HCEC 1CT (cell line): Measurements from ENCODE around the gene RAB35.

Source experiments
- DNase-seq: peaks from one replicate; pipeline ENCODE4 v3.0.0-alpha.2; 2017

The RAB35 gene

DNA sequence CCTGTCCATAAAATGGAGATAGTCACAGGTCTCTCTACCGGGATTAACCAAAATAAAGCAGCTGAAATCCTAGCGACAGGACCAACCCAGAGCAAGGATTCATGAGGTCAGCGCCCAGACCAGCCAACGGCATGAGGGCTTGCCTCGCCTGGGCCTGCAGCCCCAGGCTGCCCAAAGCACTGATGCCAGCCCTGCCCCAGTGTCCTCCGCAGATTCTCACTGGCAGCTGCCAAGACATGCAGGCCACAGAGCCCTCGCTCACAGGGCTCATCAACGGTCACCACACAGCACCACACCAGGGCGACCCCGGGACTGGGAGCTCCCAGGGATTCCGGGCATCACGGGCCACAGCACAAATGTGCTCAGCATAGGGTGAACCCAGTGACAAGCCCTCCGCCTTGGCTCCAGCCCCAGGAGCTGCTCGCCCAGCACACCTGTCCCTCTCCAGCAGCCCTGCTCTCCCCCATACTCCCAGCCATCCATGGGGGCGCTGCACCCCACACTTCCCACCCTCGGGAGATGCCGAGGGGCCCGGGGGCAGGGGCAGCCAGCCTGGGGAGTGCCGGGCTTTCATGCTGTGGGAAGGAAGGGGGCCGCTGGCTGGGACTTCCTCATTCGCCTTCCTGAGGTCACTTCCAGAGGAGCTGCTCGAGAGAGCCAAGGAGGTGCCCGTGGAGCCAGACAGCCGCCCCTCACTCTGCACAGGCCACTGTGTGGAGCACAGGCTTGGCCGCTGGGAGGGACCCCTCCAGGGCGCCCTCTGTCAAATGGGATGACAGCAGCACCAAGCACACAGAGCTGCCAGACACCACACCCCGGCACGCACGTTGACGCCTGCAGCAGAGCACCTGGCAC is 14.1 kb downstream of the RAB35 start:
- DNase-seq, result no peak

DNA sequence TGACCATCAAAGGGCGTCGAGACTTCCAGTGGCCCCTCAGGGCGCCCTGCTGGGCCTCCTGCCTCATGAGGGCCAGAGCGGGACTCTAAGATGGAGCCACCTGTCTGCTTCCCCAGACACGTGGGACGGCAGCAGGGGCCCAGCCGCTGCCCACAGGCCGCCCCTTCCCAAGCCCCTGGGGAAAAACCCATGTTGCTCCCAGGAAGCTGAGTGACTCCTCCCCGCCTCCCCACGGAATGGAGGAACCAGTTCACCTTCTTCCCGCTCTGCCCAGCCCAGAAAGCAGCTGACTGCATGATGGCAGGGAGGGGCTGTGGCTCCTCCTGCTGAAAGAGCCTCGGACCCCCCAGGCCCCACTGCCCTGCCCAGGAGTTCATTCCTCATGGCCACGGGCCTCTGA is 14.9 kb downstream of the RAB35 start:
- DNase-seq, result no peak

DNA sequence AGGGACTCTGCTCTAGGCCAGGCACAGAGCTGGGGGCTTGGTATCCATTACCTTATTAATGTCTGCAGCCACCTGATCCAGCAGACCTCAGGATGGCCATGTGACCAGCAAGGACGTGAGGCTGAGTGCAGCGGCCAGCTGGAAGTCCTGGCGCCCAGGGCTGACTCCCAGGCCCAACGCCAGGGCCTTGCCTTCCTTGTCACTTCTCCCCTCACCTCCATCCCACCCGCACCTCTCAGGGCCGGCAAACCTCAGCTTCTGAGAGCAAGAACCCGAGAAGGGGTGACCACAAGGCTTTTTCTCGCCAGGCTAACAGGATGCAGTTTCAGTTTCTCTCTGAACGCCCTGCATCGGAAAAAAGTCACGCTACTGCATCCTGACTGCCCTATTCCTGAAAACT is 15.4 kb downstream of the RAB35 start:
- no peak for DNase-seq

DNA sequence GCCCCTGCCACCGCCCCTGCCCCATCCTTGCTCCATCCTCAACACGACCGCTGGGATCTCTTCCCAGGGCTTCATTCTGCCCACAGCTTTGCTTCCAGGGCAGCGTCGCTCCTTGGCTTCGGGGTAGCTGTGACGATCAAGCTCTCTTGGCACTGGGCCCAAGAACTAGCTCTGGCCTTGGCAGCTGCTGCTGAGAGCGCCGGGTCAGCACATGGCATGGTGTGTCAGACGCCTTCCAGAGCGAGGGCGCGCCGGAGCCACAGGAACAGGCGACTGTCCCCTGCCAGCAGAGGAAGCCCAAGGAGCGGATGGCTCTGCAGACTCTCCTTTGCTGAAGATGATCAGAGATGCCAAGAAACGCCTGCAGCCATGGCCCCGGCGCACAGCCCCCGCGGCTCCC is 15.9 kb downstream of the RAB35 start:
- DNase-seq, result no peak

DNA sequence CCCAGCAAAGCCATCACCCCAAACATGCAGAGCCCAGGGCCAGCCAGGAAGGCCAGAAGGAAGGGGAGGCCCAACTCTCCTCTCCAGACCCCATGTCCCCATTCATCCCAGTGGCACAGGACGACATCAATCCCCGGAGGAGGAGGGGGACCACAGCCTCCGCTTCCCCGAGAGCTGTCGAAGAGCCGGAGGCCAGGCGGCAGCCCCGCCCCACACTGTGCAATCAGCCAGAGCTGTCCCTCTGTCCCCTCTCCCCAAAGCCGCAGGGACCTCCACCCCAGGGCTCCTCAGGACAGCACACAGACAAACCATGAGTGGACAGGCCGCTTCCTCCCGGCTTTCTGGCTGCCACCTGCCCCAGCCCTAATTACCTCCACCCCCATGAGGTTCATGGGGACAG is 16.8 kb downstream of the RAB35 start:
- DNase-seq, result no peak

DNA sequence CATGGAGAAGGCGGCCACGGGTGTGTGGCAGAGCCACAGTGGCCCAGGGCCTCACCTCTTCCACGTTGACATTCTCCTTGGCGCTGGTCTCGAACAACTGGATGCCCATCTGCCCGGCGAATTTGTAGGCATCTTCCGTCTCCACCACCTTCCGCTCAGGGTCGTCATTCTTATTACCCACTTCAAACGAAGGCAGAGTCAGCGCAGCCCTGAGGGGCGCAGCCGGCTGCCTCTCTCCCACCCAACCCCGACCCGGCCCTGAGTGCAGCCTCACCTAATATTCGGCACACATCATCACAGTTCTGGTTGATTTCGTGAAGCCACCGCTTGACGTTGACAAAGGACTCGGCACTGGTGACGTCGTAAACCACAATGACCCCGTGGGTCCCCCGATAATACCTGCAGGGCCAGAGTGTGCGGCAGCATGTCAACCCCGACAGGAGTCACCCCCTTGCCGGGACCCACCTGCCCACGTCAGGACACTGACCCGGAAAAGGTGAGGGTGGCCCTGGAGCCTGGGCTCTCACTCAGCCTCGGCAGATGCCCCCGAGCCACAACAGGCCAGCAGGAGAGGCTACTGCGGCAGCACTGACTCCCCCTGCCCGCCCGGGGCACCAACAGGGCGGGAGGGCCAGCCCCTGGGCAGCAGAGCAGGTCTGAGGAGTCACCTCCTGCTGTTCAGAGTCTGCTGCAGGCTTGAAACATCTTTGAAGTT is 17.6 kb downstream of the RAB35 start:
- DNase-seq, result no peak

DNA sequence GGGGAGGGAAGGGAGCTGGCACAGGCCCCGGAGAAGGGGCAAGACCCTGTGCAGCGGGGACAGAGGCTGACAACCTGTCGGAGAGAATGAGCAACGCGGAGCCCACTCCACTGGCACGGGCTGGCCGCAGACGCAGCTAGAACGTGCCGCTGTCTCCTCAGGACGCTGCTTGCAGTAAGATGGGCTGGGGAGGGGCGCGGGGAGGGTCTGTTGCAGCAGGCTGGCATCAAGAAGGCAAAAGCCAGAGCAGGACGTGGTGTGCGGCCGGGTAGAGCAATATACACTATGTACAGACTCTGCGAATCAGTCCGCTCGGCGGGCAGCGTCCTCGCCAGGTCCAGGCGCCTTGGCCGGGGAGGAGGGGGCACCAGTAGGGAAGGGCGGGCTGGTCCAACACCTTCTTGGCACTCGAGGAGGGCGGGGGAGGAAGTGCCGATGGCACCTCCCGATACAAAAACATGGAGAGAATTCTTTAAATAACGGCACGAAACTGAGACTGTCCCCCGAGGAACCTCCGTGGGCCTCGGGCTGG is 19.8 kb downstream of the RAB35 start:
- no peak for DNase-seq

DNA sequence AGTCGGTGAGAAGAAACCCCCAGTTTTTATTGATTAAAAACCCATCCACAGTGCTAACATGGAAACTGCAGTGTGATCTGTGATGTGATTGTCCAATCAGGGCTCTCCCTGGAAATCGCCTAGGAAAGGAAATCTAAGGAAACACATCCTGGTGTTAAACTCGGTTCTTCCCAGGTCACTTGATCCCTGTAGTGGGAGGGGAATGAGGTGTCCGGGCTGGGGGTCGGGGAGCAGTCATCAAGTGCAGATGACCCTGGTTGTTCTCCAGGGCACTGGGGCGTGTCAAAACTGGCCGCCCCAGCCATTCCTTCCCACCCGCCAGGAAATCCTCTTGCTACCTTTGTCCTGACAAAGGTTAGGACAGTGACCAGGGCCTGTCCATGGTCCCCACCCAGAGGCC is 20.8 kb downstream of the RAB35 start:
- DNase-seq, result no peak

DNA sequence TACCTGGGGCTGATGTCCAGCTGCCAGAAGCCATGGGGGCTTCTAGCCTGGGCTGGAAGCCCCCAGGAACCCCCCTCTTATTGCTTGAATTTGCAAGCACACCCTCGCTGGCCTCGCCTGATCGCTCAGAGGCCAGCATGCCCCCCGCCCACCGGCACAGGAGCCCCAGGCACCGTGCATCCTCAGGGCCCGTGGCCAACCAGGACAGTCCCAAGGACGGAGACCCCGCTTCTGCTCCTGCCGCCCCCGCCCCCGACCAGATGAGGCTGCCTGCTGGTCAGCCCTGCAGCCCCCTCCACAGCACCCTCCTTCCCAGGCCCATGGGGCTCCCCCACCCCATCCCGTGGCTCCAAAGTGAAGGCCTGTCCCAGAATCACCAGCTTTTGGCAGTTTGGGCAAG is 21.2 kb downstream of the RAB35 start:
- no peak for DNase-seq

DNA sequence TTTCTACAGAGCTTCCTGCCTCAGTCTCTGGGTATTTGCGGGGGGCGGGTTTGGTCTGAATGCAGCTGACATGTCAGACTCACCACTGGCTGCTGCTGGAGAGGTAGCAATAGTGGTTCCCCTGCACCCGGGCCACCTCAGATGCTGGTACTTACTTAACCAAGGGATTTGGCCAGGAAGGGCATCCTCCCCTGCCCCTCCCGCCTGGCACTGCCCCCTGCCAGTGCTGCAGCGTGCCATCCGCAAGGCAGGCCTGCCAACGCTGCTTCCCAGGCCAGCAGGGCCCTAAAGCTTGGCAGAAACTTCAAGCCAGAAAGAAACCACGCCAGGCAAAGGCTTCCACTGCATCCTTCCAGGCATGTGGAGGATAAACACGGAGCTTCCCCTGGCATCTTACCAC is 22.1 kb downstream of the RAB35 start:
- DNase-seq, result no peak

DNA sequence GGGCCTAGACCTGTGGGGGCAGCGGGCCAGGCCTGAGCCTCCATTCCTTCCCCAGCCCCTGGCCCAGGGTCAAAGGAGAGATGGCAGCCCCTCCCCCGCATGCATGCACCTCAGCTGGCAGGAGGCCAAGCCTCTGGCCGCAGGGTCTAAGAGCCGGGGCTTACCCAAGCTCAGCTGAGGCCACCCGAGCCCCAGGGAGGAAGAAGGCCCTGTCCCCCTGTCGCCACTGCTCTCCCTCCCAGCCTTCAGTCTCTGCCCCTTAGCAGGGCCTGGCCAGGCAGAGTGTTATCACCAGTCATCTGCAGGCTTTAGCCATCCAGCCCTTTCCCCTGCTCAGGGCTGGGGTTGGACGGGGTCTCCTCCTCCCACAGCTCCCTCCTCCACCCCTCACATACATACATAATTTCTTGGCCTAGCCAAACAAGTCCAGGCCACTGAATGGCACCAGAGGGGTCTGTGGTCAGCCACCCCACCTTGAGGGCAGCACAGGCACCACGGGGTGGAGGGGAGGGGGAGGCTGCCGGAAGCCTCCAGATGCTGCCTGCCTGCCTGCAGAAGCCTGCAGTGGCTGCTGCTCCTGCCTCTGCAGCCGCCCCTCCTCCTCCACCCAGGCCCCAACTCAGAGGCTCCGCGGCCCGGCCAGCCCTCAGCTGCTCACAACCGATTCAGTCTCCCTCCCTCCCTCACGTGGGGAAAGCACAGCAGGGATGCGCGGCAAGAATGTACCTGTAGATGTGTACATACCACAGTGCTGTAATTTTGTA is 22.8 kb downstream of the RAB35 start:
- DNase-seq, result no peak

DNA sequence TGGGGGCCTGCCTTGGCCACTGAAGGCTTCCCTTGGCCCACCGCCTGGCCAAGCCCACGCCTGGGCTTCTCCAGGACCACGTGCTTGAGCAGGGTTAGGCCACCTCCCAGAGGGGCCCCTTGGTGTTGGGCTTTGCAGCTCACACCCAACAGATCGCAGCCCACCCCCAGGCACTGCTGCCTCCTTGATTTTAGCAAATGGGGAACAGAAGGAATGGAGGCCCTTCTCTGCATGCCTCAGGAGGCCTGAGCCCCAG is 23.3 kb downstream of the RAB35 start:
- DNase-seq, result no peak

DNA sequence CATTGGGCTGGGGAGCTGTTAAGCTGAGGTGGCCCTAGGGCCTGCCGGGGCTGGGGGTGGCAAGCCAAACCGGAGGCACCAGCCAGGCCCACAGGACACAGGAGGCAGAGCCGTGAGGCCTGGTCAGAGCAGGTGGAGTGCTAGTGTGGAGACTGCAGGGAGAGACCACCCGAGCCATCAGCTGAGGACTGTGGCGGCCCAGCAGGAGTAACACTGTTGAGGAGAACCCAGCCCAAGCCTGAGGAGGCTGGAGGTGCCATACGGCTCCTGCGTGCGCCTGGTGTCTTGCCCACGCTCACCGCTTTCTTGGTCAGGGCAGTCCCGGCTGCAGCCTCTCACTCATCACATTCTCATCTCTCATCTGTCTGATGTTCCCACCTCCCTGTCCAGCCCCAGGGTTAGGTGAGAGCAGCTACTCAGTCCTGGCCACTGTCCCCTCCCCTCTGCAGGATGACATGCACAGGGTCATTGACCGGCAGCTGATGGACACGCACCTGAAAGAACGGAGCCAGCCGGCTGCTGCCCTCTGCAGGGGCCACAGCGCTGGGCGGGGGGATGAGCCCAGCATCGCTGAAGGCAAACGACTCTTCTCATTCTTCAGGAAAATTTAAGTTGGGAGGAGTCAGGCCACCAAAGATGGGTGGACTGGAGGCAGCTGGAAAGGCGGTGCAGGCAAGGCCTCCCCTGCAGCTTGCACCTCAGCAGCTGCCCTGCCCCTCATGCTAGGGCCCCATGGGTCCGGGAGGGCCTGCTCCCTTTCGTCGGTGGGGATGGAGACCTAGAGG is 23.8 kb downstream of the RAB35 start:
- no peak for DNase-seq

DNA sequence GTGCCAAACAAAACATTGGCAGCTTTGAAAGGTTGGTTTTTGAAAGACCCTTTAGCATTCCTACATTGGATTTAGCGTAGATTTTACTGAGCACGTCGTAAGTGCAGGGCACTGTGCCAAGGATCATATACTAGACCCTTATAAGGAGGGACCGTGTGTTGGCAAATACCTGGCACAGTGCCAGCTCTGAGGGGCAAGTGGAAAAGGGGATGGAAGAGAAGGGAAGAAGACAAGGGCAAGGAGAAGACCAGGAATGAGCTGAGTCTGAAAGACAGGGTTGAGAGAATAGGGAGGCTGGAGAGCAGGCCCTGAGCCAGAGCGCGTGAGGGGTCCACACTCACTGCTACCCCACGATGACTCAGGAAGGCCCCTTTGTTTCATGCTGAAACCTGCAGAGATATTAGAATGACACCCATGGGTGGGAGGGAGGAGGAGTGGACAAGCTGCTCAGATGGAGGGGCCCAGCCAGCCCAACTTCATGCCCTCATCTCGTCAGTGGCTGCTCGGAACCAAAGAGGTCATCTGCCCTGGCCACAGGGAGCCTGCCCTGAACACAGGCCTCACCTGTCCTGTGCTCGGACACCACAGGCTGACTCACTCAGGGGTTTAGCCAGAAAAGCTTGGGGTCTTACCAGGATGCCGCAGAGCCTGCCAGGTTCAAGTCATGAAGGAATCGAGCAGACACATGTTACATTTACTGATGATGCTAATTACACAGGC is 25.0 kb downstream of the RAB35 start:
- no peak for DNase-seq

DNA sequence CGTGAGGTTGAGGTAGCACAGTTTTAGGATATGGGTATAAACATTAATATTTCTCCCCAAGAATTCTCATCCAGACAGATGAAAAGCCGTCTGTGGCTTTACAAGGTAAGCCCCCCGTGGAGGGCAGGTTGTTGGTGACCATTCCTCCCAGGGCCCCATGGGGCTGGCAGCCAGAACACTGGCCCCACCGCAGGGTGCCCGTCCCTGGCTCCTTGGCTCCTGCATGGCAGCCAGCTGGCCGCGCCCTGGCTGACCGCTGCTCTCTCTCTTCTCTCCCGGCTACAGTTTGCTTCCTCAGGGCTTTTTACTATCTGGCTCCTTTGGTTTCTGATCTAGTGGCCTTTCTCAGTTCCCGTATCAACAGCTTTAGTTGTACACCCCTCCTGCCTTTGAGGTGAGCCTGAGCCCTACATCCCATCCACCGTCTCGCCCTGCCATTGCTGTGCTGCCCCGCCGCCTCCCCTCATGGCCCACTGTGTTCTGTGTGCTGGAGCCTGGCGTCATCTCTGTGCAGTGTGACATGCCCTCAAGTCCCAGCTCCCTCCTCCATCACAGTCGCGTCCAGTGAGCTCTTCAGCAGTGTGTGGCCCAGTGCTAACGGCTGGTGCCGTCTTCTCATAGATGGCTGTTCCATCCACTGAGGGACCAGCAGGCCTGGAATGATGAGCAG is 25.8 kb downstream of the RAB35 start:
- DNase-seq, result no peak

DNA sequence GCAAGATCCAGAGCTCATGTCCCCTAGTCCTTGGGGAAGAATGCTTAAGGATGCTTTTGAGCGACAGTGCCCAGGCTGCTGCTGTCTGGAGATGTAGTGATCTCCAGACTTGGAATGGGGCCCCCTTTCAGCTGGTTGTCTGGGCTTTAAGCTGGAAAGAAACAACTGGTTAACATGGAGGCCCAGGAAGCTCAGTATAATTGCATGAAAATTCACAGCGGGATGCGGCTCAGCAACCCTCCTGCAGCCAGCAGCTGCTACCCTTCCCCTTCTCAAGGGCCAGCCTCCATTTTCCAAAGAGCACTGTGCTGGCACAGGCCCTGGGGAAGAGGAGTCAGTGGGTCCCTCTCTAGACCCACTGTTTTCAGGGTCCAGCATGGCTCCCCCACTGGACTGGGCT is 26.3 kb downstream of the RAB35 start:
- no peak for DNase-seq

DNA sequence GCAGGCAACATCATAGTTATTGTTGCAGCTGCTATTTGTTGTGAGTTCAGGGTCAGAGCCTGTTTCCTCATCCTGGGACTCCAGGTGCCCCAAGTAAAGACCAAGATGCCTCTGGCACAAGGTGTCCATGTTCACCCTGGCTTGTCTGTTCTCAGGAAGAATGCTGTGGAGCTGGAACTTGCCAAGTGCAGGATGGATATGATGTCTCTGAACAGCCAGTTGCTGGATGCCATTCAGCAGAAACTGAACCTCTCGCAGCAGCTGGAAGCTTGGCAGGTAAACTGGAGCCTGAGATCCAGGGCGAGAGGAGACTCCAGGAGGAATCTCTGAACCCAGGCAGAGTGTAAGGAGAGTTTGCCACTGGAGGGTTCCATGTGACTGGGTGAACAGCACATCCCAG is 26.8 kb downstream of the RAB35 start:
- no peak for DNase-seq

DNA sequence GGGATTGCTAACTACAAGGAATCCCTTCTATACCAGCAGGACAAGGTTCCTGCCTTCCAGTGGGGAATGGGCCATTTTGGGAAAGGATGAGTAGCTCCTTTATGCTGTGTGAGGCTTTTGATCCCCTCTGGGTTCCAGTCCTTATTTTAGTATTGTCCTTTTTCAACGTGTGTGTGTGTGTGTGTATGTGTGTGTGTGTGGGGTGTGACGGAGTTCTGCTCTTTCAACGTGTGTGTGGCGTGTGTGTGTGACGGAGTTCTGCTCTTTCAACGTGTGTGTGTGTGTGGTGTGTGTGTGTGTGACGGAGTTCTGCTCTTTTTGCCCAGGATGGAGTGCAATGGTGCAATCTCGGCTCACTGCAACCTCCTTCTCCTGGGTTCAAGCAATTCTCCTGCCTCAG is 27.4 kb downstream of the RAB35 start:
- DNase-seq, result no peak

DNA sequence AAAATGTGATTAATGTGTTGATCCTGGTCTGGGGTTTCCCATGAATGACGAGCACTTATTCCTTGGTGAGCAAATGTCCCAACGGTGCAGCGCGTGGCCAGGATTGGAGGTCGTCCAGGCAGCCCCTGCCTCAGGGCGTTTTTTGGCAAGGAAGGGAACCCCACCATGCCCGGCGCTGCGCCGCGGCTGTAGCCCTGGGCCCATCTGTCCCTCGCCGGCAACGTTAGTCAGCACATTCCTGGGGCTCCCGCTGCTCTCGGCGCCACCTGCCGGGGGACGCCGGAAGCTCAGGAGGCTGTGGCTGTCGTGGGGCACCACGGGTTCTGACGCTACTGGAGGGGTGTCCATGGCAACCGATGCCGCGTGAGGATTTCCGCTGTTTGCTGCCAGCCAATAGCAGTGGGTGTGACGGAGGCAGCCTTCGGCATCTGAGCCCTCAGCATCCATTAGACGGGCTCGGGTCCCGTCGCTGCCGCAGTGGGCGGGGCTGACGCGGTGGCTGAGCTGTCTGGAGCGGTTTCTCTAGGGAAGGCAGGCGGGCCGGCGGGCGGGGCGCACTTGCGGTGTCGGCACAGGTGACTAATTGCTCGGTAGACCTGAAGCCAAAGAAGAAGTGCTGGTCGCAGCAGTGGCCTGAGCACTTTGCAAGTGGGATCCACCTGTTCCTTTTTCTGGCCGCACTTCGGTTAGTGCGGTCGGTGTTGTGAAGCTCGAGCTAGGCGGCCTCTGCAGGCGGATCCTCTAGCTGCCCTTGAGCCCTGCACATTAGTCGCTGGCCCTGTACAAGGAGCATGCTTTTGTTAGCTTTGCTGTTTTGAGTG is 29.5 kb downstream of the RAB35 start:
- peak; percentile 97 for DNase-seq

DNA sequence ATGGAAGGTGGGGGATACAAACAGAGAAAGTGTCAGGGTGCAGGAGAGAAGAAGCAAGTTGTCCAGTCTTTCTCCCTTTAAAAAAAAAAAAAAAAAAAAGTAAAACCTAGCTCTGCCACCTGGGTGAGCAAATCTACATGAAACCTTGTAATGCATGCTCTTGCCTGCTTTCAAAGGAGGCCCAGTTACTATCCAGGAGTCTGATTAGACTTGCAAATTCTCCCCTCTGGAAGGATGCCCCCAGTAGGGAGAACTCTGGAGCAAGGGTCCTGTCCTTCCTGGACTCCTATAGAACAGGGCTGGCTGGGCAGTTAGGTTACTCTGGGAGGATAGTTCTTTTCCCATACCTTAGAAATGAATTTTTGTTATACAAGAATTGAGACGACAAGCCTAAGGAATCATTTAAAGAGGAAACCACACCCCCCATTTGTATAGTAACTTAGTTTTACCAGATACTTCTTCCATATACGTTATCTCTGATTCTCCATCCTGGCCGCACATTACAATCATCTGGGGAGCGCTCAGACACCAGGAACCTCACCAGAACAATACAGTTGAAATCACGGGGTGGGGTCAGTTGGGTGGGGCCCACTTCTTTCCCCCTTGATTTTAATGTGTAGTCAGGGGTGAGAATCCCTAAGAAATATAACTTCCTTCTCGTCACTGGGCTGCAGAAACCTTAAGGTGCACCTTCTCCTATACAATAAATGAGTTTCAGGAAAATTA is 30.5 kb downstream of the RAB35 start:
- no peak for DNase-seq
